Left ventricle myocardium inferior (tissue), 1 donor: Measurements from ENCODE around the gene SEC14L5. TPM values are rescaled to one million over a fixed set of nuclear protein-coding genes. Genes with fewer than 3 reads are reported as not detected.

Experiments
- DNase-seq: peaks from one replicate; pipeline ENCODE4 v3.0.0-alpha.2; 2020
- H3K27ac ChIP-seq: fragments of 200-600 bp; replicated peaks from 2 replicates; pipeline ENCODE4 v1.8.0; 2021
- H3K27me3 ChIP-seq: fragments of 200-600 bp; 2 replicates; pipeline ENCODE4 v1.8.0; 2021; ENCODE audit warnings: low read depth
- H3K36me3 ChIP-seq: fragments of 200-600 bp; 2 replicates; pipeline ENCODE4 v1.8.0; 2021
- H3K4me1 ChIP-seq: fragments of 200-600 bp; 2 replicates; pipeline ENCODE4 v1.8.0; 2021
- H3K4me3 ChIP-seq: fragments of 200-600 bp; 2 replicates; pipeline ENCODE4 v1.8.0; 2021; ENCODE audit warnings: mild to moderate bottlenecking, moderate library complexity
- H3K9me3 ChIP-seq: fragments of 200-600 bp; replicated peaks from 2 replicates; pipeline ENCODE4 v1.8.0; 2021
- CTCF ChIP-seq: fragments of 200-600 bp; IDR thresholded peaks from 2 replicates; pipeline ENCODE4 v1.8.0; 2021; ENCODE audit warnings: antibody characterized with exemption, mild to moderate bottlenecking, borderline replicate concordance
- intact Hi-C: fragments of 100-400 bp; cut with micrococcal nuclease; formaldehyde crosslinking; loops from one replicate; pipeline ENCODE4 v1.11.0; 2022
- total RNA-seq: library from RNA; stranded (reverse); fragmentation: NEBNext Ultra II Directional; extraction: Animal tissue kit (Norgen Biotek cat#: 25700); gene quantifications from one replicate; pipeline ENCODE4 v1.2.1, GENCODE V29; 2021
- donor health status: DM: no; HTN: yes; CAD: no; lungs with severe emphysema.

The SEC14L5 gene
- total RNA-seq, 1 donor from 2014 or later: 15.5 TPM

DNA sequence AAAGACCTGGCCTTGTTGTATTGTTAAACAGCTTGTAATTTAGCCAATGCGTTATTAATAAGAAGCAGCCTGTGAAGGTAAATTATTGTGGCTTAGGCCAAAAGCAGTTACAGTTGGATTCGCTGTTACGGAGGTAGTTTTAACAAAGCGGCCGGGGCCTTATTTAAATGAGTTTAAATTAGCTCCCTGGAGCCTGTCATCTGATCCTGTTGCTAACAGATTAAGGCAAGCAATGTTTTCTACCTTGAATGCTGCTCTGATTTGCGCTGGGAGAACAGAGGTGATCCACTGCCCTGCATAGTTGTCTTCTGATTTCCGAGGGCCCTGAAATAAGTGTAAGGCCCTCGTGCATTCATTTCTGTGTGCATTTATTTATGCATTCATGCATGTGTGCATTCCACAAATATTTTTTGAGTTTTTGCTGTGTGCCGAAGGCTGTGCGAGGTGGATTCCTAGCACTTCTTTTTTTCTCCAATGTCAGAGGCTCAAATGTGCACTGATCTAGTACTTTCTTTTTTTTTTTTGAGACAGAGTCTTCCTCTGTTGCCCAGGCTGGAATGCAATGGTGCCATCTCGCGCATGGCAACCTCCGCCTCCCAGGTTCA is 10.9 kb downstream of the SEC14L5 start:
- no peak overlapping the region for H3K4me3 ChIP-seq
- TF ChIP-seq CTCF: no peak
- H3K4me1 ChIP-seq: peaks cover 5% of the 10 kb centered on the region
- no peaks in the 10 kb centered on the region for H3K27me3 ChIP-seq
- no peak for DNase-seq
- H3K27ac ChIP-seq: peak overlapping the region; percentile 23
- intact Hi-C loops: no loop called here
- no peaks in the 10 kb centered on the region for H3K36me3 ChIP-seq
- H3K9me3 ChIP-seq: no peaks in the 10 kb centered on the region

GRCh38 chr16:4970010-4970409 is 11.9 kb downstream of the SEC14L5 start:
- intact Hi-C loops: no loop called here

DNA sequence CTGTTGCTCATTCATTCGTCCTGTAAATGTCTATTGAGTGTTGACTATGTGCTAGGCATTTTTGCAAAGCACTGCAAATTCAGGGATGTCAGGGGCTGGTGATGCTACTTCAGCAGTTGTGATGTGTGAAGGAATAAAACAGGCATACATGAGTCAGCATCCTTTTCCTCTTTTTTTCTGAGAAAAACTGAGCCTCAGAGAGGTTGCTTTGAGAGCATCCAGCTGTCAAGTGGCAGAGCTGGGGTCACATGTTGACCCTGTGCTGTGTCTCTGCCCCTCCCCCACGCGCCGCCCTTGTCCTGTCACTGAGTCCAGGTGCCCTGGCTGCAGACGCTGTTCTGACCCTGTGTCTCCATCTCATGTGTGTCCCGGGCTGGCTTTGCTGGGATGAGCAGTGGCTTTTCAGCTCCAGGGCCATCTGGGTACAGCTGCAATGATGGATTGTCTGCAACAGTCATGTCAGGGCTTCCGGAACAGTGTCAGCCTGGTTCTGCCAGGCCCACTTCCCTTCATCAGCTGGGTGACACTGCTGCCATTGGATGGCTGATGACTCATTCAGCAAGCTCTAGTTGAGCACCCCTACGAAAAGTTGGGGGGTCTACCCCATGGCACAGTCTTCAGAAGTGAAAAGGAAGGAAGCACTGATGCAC is 14.9 kb downstream of the SEC14L5 start:
- Histone ChIP-seq H3K4me3 (no peak overlapping the region), H3K27ac (no peak overlapping the region), H3K36me3 (no peaks in the 10 kb centered on the region), H3K27me3 (no peaks in the 10 kb centered on the region), H3K4me1 (peaks cover 5% of the 10 kb centered on the region), H3K9me3 (peaks cover 10% of the 10 kb centered on the region)
- intact Hi-C loops: no loop called here
- no peak for TF ChIP-seq CTCF
- DNase-seq: no peak

More at GRCh38 chr16:4970010-4970409, 11.9 kb downstream of the SEC14L5 start:
- H3K27me3 ChIP-seq: no peaks in the 10 kb centered on the region
- TF ChIP-seq CTCF: no peak
- no peak for DNase-seq
- H3K4me3 ChIP-seq: no peak overlapping the region
- H3K27ac ChIP-seq: no peak overlapping the region
- no peaks in the 10 kb centered on the region for H3K9me3 ChIP-seq
- H3K36me3 ChIP-seq: no peaks in the 10 kb centered on the region
- peaks cover 5% of the 10 kb centered on the region for H3K4me1 ChIP-seq

DNA sequence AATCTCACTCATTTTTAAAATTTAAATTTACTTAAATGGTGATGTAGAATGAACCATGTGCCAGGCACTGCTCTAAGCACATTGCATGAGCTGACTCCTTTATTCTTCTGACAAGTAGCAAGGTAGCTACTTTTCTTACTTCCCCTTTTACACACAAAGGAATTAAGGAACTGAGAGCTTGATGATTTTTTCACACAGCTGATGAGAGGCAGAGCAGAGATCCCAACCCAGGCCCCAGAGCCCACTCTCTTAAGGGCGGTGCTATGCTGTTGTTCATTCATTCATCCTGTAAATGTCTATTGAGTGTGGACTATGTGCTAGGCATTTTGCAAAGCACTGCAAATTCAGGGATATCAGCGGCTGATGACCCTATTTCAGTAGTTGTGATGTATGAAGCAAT is 17.9 kb downstream of the SEC14L5 start:
- no peak for TF ChIP-seq CTCF
- Histone ChIP-seq H3K9me3 (peaks cover 10% of the 10 kb centered on the region), H3K4me3 (no peak overlapping the region), H3K27me3 (no peaks in the 10 kb centered on the region), H3K27ac (no peak overlapping the region), H3K36me3 (no peaks in the 10 kb centered on the region), H3K4me1 (no peaks in the 10 kb centered on the region)
- intact Hi-C loops: no loop called here
- DNase-seq: no peak

DNA sequence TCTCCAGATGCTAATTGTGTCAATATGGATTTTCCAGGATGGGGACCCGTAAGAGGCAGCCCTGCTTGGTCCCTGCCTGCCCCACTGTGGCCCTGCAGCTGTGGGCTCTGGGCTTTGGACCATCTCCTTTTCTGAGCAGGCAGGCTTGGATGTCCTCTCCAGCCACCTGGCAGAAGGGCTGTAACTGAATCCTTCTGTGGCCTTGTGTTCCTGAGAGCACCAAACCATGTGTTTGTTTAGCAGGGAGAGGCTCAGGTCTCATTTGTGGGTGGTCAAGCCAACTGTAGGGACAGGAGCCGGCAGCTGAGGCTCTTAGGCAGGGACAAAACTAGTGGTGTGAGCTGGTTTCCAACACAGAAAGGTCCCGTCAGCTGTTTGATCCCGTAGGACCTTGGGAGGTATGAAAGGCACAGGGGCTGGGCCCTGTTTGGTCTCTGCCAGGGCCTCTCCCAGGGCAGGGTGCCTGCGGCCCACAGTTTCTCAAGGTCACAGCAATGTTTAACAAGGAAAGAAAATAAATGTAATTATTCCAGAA is 18.5 kb downstream of the SEC14L5 start:
- H3K4me3 ChIP-seq: no peak overlapping the region
- intact Hi-C loops: no loop called here
- no peaks in the 10 kb centered on the region for H3K27me3 ChIP-seq
- peaks cover 5% of the 10 kb centered on the region for H3K4me1 ChIP-seq
- H3K9me3 ChIP-seq: peaks cover 10% of the 10 kb centered on the region
- TF ChIP-seq CTCF: no peak
- no peaks in the 10 kb centered on the region for H3K36me3 ChIP-seq
- no peak overlapping the region for H3K27ac ChIP-seq
- DNase-seq: no peak
